Activated naive CD4-positive, alpha-beta T cell treated with anti-CD3 and anti-CD28 coated beads for 36 hours (primary cell): ENCODE results near the gene KIF21A. TPM values are rescaled to one million over a fixed set of nuclear protein-coding genes. Genes with fewer than 3 reads are reported as not detected.

ENCODE experiments used
- CTCF ChIA-PET: fragments of 350-600 bp; sonication (Branson Sonifier 250); formaldehyde crosslinking; loops from one replicate; lab custom pipeline; 2021; ENCODE audit warnings: antibody characterized with exemption; lab: Charles Lee
- DNase-seq: peaks from one replicate; pipeline ENCODE4 v3.0.0-alpha.2; 2020
- H3K27ac Mint-ChIP-seq: one replicate; pipeline ENCODE4 v1.8.0; 2021; ENCODE audit warnings: mild to moderate bottlenecking, mixed read lengths
- H3K27me3 Mint-ChIP-seq: one replicate; pipeline ENCODE4 v1.8.0; 2021; ENCODE audit warnings: low read depth, mixed read lengths
- H3K36me3 Mint-ChIP-seq: one replicate; pipeline ENCODE4 v1.8.0; 2021; ENCODE audit warnings: low read depth, mixed read lengths
- H3K4me1 Mint-ChIP-seq: one replicate; pipeline ENCODE4 v1.8.0; 2021; ENCODE audit warnings: low read depth, mixed read lengths
- H3K4me3 Mint-ChIP-seq: one replicate; pipeline ENCODE4 v1.8.0; 2021; ENCODE audit warnings: mild to moderate bottlenecking, moderate library complexity, mixed read lengths
- H3K9me3 Mint-ChIP-seq: one replicate; pipeline ENCODE4 v1.8.0; 2021; ENCODE audit warnings: mixed read lengths
- intact Hi-C: fragments of 100-400 bp; cut with micrococcal nuclease; formaldehyde crosslinking; loops from one replicate; pipeline ENCODE4 v1.15.1; 2023
- total RNA-seq, 2 experiments: library from RNA; stranded (reverse); gene quantifications; one replicate each; pipeline ENCODE4 v1.2.3, GENCODE V29; 2021

The KIF21A gene
- total RNA-seq, 2 experiments from 2014 or later, result 21.4 to 22.0 TPM

DNA sequence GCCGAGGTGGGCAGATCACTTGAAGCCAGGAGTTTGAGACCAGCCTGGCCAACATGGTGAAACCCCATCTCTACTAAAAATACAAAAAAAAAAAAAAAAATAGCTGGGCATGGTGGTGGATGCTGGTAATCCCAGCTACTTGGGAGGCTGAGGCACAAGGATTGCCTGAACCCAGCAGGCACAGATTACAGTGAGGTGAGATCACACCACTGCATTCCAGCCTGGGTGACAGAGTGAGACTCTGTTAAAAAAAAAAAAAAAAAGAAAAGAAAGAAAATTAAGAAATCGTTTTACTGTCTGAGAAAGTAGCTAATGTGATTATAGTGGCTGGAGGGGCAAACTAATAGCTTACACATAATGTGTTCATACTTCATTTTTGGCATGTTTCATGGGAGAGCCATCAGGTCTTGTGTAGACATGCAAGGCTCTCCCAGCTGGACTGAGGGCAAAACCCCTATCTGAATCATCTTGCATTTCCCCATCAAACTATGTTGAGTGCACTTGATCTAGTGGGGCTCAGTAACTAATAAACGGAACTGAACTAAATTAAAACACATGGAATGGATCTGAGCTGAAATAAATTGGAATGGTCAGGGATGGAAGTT lies 16.2 kb downstream of the KIF21A start:
- DNase-seq, result no peak
- Mint-ChIP-seq H3K27ac (no peak overlapping the region), H3K27me3 (no peaks in the 10 kb centered on the region), H3K4me3 (no peak overlapping the region), H3K4me1 (no peaks in the 10 kb centered on the region), H3K9me3 (no peaks in the 10 kb centered on the region), H3K36me3 (peaks cover 2% of the 10 kb centered on the region)
- intact Hi-C loops, result no loop called here
- CTCF ChIA-PET, result interaction anchor here (0.6 kb wide), 1 partner anchor 284 kb away, joined by 3 read pairs; no protein-coding TSS in a partner anchor

- peaks cover 3% of the 10 kb centered on the region for H3K9me3 Mint-ChIP-seq
- H3K27ac Mint-ChIP-seq, result no peak overlapping the region
- no peak for DNase-seq
- no peaks in the 10 kb centered on the region for H3K4me1 Mint-ChIP-seq
- H3K27me3 Mint-ChIP-seq, result no peaks in the 10 kb centered on the region
- CTCF ChIA-PET, result no interaction called here
- intact Hi-C loops, result no loop called here
- H3K4me3 Mint-ChIP-seq, result no peak overlapping the region
- H3K36me3 Mint-ChIP-seq, result peaks cover 16% of the 10 kb centered on the region
Observed at GRCh38 chr12:39420043-39420442, 22.9 kb downstream of the KIF21A start.

- H3K36me3 Mint-ChIP-seq, result peaks cover 16% of the 10 kb centered on the region
- H3K27me3 Mint-ChIP-seq, result no peaks in the 10 kb centered on the region
- no peak overlapping the region for H3K4me3 Mint-ChIP-seq
- DNase-seq, result no peak
- H3K27ac Mint-ChIP-seq, result no peak overlapping the region
- intact Hi-C loops, result no loop called here
- CTCF ChIA-PET, result no interaction called here
- H3K4me1 Mint-ChIP-seq, result no peaks in the 10 kb centered on the region
- peaks cover 3% of the 10 kb centered on the region for H3K9me3 Mint-ChIP-seq
Observed at GRCh38 chr12:39419471-39419870, 23.4 kb downstream of the KIF21A start.

GRCh38 chr12:39417916-39418315 lies 25.0 kb downstream of the KIF21A start:
- DNase-seq, result no peak
- Mint-ChIP-seq H3K9me3 (peaks cover 3% of the 10 kb centered on the region), H3K27me3 (no peaks in the 10 kb centered on the region), H3K4me3 (no peak overlapping the region), H3K27ac (no peak overlapping the region), H3K36me3 (peaks cover 16% of the 10 kb centered on the region), H3K4me1 (peaks cover 2% of the 10 kb centered on the region)
- intact Hi-C loops, result no loop called here
- CTCF ChIA-PET, result no interaction called here

DNA sequence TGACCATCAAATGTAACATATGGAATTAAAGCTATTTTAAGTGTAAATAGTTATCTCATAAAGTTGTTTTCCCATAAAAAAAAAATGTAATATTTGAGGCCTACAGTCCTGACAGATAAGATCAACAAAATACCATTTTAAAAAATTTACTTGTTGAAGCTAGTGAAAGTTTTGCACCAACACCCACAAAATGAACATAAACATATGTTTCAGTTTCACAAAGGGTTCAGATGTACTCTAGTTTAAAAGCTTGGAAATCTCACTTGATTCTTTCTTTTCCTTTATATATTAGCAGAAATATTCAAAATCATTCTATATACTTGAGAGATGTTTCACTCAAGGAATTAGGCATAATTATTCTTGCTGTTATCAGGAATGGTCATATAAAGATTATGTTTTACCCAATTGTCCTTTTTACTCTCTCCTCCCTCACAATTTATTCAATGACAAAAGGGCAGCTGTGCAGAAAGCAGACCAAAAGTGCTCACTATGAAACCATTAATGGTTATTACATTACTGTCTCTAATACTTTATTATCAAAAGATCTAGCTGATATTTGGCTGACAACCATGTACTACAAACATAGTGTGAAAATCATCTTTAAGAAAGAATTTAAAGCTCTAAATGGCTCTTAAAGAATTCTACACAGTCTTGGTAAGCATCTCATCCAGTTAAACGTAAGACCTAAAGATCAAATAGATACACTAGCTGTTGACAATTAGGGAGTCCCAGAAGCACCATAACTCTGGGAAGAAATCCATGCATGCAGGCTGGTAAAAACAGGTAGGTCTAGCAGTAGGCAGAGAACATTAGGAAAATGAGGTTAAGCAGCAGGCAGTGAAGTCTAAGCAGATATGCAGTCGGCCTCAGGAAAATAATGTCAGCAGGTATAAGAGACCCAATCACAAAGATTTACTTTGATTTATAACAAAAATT lies 28.8 kb downstream of the KIF21A start:
- H3K9me3 Mint-ChIP-seq, result no peaks in the 10 kb centered on the region
- H3K4me1 Mint-ChIP-seq, result peaks cover 2% of the 10 kb centered on the region
- no peak overlapping the region for H3K27ac Mint-ChIP-seq
- intact Hi-C loops, result no loop called here
- no peak overlapping the region for H3K4me3 Mint-ChIP-seq
- H3K27me3 Mint-ChIP-seq, result no peaks in the 10 kb centered on the region
- peaks cover 8% of the 10 kb centered on the region for H3K36me3 Mint-ChIP-seq
- no peak for DNase-seq
- CTCF ChIA-PET, result no interaction called here

- no peaks in the 10 kb centered on the region for H3K27me3 Mint-ChIP-seq
- intact Hi-C loops, result no loop called here
- no peak overlapping the region for H3K4me3 Mint-ChIP-seq
- H3K27ac Mint-ChIP-seq, result no peak overlapping the region
- H3K4me1 Mint-ChIP-seq, result peaks cover 2% of the 10 kb centered on the region
- CTCF ChIA-PET, result no interaction called here
- H3K9me3 Mint-ChIP-seq, result no peaks in the 10 kb centered on the region
- H3K36me3 Mint-ChIP-seq, result peaks cover 8% of the 10 kb centered on the region
- DNase-seq, result no peak
Observed at GRCh38 chr12:39412210-39412609, 30.7 kb downstream of the KIF21A start.

GRCh38 chr12:39406262-39406661 lies 36.7 kb downstream of the KIF21A start:
- CTCF ChIA-PET, result interaction anchor here (0.6 to 1.2 kb wide), 2 partner anchors 16 to 663 kb away, joined by 3 to 4 read pairs; no protein-coding TSS in a partner anchor
- Mint-ChIP-seq H3K4me3 (no peak overlapping the region), H3K36me3 (no peaks in the 10 kb centered on the region), H3K9me3 (no peaks in the 10 kb centered on the region), H3K4me1 (peaks cover 13% of the 10 kb centered on the region), H3K27ac (no peak overlapping the region), H3K27me3 (no peaks in the 10 kb centered on the region)
- DNase-seq, result no peak
- intact Hi-C loops, result no loop called here

DNA sequence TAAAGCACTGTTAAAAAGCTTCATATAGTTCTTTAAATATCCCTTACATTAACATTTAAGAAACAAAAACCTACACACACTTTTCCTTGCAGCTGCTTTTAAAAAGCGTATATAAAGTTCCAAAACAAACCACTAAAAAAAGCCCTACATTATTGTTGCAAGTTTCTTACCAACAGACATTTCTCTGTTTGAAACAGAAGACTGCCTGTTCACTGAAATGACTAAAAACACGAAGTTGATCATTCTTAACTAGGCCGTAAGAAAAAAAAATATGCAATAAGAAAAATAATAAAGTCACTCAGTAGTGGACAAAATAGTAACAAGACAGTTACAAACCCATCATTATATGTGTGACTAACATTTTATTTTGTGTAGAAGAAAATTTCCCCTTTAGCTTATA lies 37.3 kb downstream of the KIF21A start:
- peaks cover 2% of the 10 kb centered on the region for H3K36me3 Mint-ChIP-seq
- peaks cover 15% of the 10 kb centered on the region for H3K4me1 Mint-ChIP-seq
- H3K27me3 Mint-ChIP-seq, result no peaks in the 10 kb centered on the region
- no peak overlapping the region for H3K4me3 Mint-ChIP-seq
- CTCF ChIA-PET, result interaction anchor here (0.7 kb wide), 1 partner anchor 18 kb away, joined by 4 read pairs; no protein-coding TSS in a partner anchor
- H3K9me3 Mint-ChIP-seq, result no peaks in the 10 kb centered on the region
- H3K27ac Mint-ChIP-seq, result no peak overlapping the region
- intact Hi-C loops, result no loop called here
- no peak for DNase-seq

DNA sequence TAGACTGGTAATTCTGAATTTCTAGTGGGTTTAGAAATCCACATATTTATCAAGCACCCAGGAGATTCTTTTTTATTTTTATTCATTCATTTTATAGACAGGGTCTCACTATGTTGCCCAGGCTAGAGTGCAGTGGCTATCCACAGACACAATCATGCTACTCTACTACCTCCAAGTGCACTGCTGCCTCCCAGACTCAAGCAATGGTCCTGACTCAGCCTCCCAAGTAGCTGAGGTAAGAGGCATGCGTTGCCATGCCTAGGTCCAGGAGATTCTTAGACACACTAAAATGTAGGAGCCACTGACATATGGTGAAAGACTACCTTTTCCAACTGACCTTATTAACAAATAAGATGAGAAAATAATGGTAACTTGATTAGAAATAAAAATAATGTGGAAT lies 38.9 kb downstream of the KIF21A start:
- CTCF ChIA-PET, result no interaction called here
- Mint-ChIP-seq H3K4me3 (no peak overlapping the region), H3K4me1 (peaks cover 15% of the 10 kb centered on the region), H3K27ac (no peak overlapping the region), H3K9me3 (no peaks in the 10 kb centered on the region), H3K27me3 (no peaks in the 10 kb centered on the region), H3K36me3 (peaks cover 2% of the 10 kb centered on the region)
- DNase-seq, result no peak
- intact Hi-C loops, result loop anchor here (1.0 to 5.0 kb wide), 5 partner anchors 39 to 703 kb away; partner anchors contain the start of genes KIF21A and SLC2A13

GRCh38 chr12:39403376-39403775 lies 39.5 kb downstream of the KIF21A start:
- Mint-ChIP-seq H3K4me3 (no peak overlapping the region), H3K27me3 (no peaks in the 10 kb centered on the region), H3K9me3 (no peaks in the 10 kb centered on the region), H3K4me1 (peaks cover 15% of the 10 kb centered on the region), H3K27ac (no peak overlapping the region), H3K36me3 (peaks cover 2% of the 10 kb centered on the region)
- CTCF ChIA-PET, result no interaction called here
- DNase-seq, result no peak
- intact Hi-C loops, result loop anchor here (1.0 to 5.0 kb wide), 5 partner anchors 40 to 704 kb away; partner anchors contain the start of genes KIF21A and SLC2A13

DNA sequence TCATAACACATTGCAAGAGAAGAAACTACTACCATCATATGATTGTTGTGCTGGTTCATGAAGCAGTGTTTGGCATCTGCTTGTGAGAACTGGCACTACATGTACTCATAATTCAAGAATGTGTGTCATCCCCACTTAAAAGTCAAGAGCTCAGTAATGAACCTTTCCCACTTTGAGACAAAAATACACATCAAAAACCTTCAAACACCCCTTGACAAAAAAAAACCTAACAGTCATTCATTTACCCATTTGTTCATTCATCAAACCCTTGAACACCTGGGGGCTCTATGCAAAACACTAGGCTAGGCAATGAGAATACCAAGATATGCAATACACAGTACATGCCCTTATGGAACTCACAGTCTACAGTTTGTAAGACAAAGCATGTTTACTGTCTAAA lies 40.0 kb downstream of the KIF21A start:
- H3K27ac Mint-ChIP-seq, result no peak overlapping the region
- no peak overlapping the region for H3K4me3 Mint-ChIP-seq
- H3K27me3 Mint-ChIP-seq, result no peaks in the 10 kb centered on the region
- intact Hi-C loops, result loop anchor here (1.0 to 5.0 kb wide), 5 partner anchors 40 to 704 kb away; partner anchors contain the start of genes KIF21A and SLC2A13
- no peaks in the 10 kb centered on the region for H3K9me3 Mint-ChIP-seq
- peaks cover 15% of the 10 kb centered on the region for H3K4me1 Mint-ChIP-seq
- H3K36me3 Mint-ChIP-seq, result peaks cover 2% of the 10 kb centered on the region
- DNase-seq, result peak; percentile 18
- CTCF ChIA-PET, result no interaction called here

DNA sequence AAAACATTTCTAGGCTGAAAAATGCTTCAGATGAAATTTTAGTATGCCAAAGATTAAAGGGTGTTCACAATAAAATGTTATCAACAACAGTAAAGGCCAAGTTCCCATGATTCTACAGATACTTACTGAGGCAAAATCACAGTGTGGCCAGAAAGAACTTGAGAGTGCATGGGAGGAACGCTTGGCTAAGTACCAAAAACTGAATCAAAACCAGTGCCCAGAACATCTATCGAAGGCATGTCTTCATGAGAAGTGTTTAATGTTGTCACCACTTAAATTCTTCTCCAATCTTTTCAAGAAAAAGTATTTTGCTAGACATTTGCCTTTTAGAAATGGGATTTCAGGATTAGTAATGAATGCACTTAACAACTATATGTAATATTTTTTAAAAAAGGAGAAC lies 41.5 kb downstream of the KIF21A start:
- Mint-ChIP-seq H3K36me3 (peaks cover 2% of the 10 kb centered on the region), H3K4me1 (peaks cover 12% of the 10 kb centered on the region), H3K27ac (no peak overlapping the region), H3K4me3 (no peak overlapping the region), H3K9me3 (no peaks in the 10 kb centered on the region), H3K27me3 (no peaks in the 10 kb centered on the region)
- intact Hi-C loops, result loop anchor here (5.0 kb wide), 1 partner anchor 706 kb away; the partner anchor contains the start of gene SLC2A13
- no peak for DNase-seq
- CTCF ChIA-PET, result no interaction called here
